Panc1 (cell line): ENCODE data around the gene SPRED2.

Experiments used
- POLR2AphosphoS5 ChIP-seq: IDR thresholded peaks from 2 replicates; pipeline ENCODE4 v1.6.1; 2012; ENCODE audit warnings: mild to moderate bottlenecking, low read depth, low read length, moderate library complexity
- SIN3A ChIP-seq: IDR thresholded peaks from 2 replicates; pipeline ENCODE4 v1.6.1; 2012; ENCODE audit warnings: low read depth, mild to moderate bottlenecking, low read length, moderate library complexity, borderline replicate concordance; ENCODE audit not compliant: insufficient read depth
- TCF7L2 ChIP-seq: IDR thresholded peaks from 2 replicates; pipeline ENCODE4 v1.6.1; 2011; ENCODE audit warnings: mild to moderate bottlenecking, low read depth, low read length, inconsistent platforms
- TF ChIP-seq, protein P1 (sequence below): fragments of 450-650 bp; IDR thresholded peaks from 2 replicates; pipeline ENCODE4 v1.5.1; 2017; ENCODE audit warnings: mild to moderate bottlenecking

DNA sequence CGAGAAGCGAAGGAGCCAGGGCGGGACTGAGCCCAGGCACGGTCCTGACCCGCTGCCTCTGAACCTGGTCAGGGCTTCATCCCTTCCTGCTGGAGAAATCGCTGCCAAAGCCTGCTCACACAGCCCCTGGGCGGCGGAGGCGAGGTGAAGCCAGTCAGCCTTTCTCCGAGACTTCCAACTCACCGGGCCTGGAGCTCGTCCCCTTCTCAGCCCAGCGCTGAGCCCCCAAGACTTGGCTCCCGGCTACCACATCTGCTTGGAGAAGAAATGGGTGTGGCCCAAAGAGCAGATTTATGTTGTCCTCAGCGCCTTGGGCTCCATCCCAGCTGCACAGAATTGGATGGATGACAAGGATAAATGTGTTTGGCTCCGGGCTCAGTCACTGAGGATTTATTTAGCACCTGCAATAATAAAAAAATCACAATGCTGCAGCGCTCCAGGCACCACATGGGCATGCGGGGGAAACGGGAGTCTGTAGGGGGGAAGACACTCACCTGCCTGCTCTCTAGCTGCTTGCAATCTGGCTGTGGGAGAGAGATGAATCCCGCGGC lies 139.9 kb downstream of the SPRED2 start:
- TF ChIP-seq, protein P1, sequence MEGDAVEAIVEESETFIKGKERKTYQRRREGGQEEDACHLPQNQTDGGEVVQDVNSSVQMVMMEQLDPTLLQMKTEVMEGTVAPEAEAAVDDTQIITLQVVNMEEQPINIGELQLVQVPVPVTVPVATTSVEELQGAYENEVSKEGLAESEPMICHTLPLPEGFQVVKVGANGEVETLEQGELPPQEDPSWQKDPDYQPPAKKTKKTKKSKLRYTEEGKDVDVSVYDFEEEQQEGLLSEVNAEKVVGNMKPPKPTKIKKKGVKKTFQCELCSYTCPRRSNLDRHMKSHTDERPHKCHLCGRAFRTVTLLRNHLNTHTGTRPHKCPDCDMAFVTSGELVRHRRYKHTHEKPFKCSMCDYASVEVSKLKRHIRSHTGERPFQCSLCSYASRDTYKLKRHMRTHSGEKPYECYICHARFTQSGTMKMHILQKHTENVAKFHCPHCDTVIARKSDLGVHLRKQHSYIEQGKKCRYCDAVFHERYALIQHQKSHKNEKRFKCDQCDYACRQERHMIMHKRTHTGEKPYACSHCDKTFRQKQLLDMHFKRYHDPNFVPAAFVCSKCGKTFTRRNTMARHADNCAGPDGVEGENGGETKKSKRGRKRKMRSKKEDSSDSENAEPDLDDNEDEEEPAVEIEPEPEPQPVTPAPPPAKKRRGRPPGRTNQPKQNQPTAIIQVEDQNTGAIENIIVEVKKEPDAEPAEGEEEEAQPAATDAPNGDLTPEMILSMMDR = no peak
- no peak for TF ChIP-seq POLR2AphosphoS5
- no peak for TF ChIP-seq SIN3A
- no peak for TF ChIP-seq TCF7L2
